Measurements from ENCODE around the gene FRK.

- TF ChIP-seq CTCF (IDR thresholded peaks at IDR 0.05): no peak
- TF ChIP-seq RAD21 (conservative IDR thresholded peaks at IDR 0.05 in 1 of 2, IDR thresholded peaks at IDR 0.05 in 1 of 2): no peak
- TF ChIP-seq NR3C1 (IDR thresholded peaks at IDR 0.05): no peak
- no peak for TF ChIP-seq CEBPB (IDR thresholded peaks at IDR 0.05)
- TF ChIP-seq USF2 (IDR thresholded peaks at IDR 0.05): no peak
- TF ChIP-seq SMC3 (IDR thresholded peaks at IDR 0.05): no peak
- TF ChIP-seq POLR2A (IDR thresholded peaks at IDR 0.05; ENCODE audit: low read length): no peak
- no peak for TF ChIP-seq KDM1A (IDR thresholded peaks at IDR 0.05; ENCODE audit: low read depth)
- no peak for TF ChIP-seq CBX2 (IDR thresholded peaks at IDR 0.05; ENCODE audit: borderline replicate concordance, low read depth)
- TF ChIP-seq BHLHE40 (IDR thresholded peaks at IDR 0.05; ENCODE audit: low read depth, low read length): no peak
- no peak for TF ChIP-seq E2F6 (IDR thresholded peaks at IDR 0.05; ENCODE audit: borderline replicate concordance, low read depth)
- no peak for TF ChIP-seq POLR2AphosphoS2 (conservative IDR thresholded peaks at IDR 0.05; ENCODE audit: low read length)
Observed at GRCh38 chr6:116062496-116062895, 1.8 kb upstream of the FRK start.
